ENCODE measurements around the gene MAPK10. TPM values are rescaled to one million over a fixed set of nuclear protein-coding genes. Genes with fewer than 3 reads are reported as not detected.

The MAPK10 gene
- total RNA-seq, 2 experiments from 2014 or later = 0.28 to 0.36 TPM

DNA sequence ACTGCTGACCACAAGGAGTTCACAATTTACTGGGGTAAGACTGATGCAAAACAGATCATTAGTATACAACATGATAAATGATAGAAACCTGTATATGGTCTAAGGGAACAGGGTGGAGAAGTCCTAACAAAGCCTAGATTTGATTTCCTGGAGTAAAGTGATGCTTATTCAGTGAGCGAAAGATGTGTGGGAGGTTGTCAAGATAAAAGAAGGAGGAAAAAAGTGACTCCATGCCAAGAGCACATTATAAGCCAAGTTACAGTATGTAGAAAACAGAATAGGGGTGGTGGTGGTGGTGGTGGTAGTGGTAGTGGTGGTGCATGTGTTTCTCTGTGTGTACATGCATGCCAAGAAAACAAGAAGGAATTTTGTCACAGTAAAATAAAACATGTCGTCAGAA, 325.2 kb downstream of the MAPK10 start:
- ATAC-seq (ENCODE audit: poor library complexity) (no peak), DNase-seq (no peak)
- Mint-ChIP-seq H3K27me3 (no peaks in the 10 kb centered on the region), H3K4me3 (no peak overlapping the region), H3K27ac (no peak overlapping the region), H3K4me1 (ENCODE audit: low read depth) (no peaks in the 10 kb centered on the region), H3K36me3 (ENCODE audit: low read depth) (no peaks in the 10 kb centered on the region), H3K9me3 (no peaks in the 10 kb centered on the region)
- no peaks in the 10 kb centered on the region for H3K9me3 ChIP-seq (ENCODE audit: control insufficient read depth in 1 of 2, insufficient read depth in 1 of 2, low read length in 2 of 2)
- intact Hi-C loops (cut with DNase I, micrococcal nuclease) = no loop called here
- H3K27ac ChIP-seq (ENCODE audit: low read depth in 1 of 2, low read length in 2 of 2) = no peak overlapping the region
- ChIA-PET POLR2A (no interaction called here), CTCF (no interaction called here)
- H3K27me3 ChIP-seq (ENCODE audit: control insufficient read depth in 1 of 2, insufficient read depth in 2 of 2, low read length in 2 of 2) = no peaks in the 10 kb centered on the region
- H3K36me3 ChIP-seq (ENCODE audit: insufficient read depth, low read length) = no peaks in the 10 kb centered on the region
- TF ChIP-seq CTCF (IDR thresholded peaks at IDR 0.05) = no peak
- no peaks in the 10 kb centered on the region for H3K4me1 ChIP-seq (ENCODE audit: insufficient read depth, low read length)
- no peak overlapping the region for H3K4me3 ChIP-seq (ENCODE audit: low read length)

GRCh38 chr4:86033171-86033570, 326.7 kb downstream of the MAPK10 start:
- ChIA-PET CTCF (no interaction called here), POLR2A (no interaction called here)
- Mint-ChIP-seq H3K4me1 (ENCODE audit: low read depth) (no peaks in the 10 kb centered on the region), H3K27ac (no peak overlapping the region), H3K9me3 (no peaks in the 10 kb centered on the region), H3K27me3 (no peaks in the 10 kb centered on the region), H3K36me3 (ENCODE audit: low read depth) (no peaks in the 10 kb centered on the region), H3K4me3 (no peak overlapping the region)
- no peak for DNase-seq
- no peaks in the 10 kb centered on the region for H3K36me3 ChIP-seq (ENCODE audit: insufficient read depth, low read length)
- intact Hi-C loops (cut with DNase I, micrococcal nuclease) = no loop called here
- ATAC-seq (ENCODE audit: poor library complexity) = no peak
- no peak overlapping the region for H3K4me3 ChIP-seq (ENCODE audit: low read length)
- no peaks in the 10 kb centered on the region for H3K27me3 ChIP-seq (ENCODE audit: control insufficient read depth in 1 of 2, insufficient read depth in 2 of 2, low read length in 2 of 2)
- no peaks in the 10 kb centered on the region for H3K9me3 ChIP-seq (ENCODE audit: control insufficient read depth in 1 of 2, insufficient read depth in 1 of 2, low read length in 2 of 2)
- H3K4me1 ChIP-seq (ENCODE audit: insufficient read depth, low read length) = no peaks in the 10 kb centered on the region
- no peak for TF ChIP-seq CTCF (IDR thresholded peaks at IDR 0.05)
- no peak overlapping the region for H3K27ac ChIP-seq (ENCODE audit: low read depth in 1 of 2, low read length in 2 of 2)

DNA sequence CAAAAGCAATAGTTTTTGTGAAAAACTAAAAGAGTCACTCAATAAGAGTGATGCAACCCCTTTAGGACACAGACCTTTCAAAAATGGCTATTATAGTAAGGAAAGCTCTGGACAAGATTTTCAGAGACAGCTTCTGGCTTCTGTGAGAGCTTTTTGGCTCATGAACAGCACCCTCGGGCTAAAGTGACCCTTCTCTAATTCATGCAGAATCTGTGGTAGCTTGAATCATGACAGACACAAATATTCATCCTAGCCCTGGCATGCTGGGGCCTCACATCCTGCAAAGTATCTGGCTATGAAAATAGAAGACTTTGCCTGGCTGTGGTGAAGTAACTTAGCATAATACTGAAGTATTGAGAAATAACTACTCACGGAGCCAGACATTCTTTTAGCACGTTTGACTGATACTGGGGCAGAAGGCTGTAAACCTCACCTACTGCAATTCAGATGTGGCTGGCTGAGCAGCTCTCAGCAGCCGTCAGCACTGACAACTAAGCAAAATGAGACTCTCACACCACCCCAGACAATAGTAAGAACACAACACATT, 327.3 kb downstream of the MAPK10 start:
- Histone ChIP-seq H3K27ac (ENCODE audit: low read depth in 1 of 2, low read length in 2 of 2) (no peak overlapping the region), H3K36me3 (ENCODE audit: insufficient read depth, low read length) (no peaks in the 10 kb centered on the region), H3K4me1 (ENCODE audit: insufficient read depth, low read length) (no peaks in the 10 kb centered on the region), H3K27me3 (ENCODE audit: control insufficient read depth in 1 of 2, insufficient read depth in 2 of 2, low read length in 2 of 2) (no peaks in the 10 kb centered on the region), H3K9me3 (ENCODE audit: control insufficient read depth in 1 of 2, insufficient read depth in 1 of 2, low read length in 2 of 2) (no peaks in the 10 kb centered on the region), H3K4me3 (ENCODE audit: low read length) (no peak overlapping the region)
- no peak overlapping the region for H3K4me3 Mint-ChIP-seq
- TF ChIP-seq CTCF (IDR thresholded peaks at IDR 0.05) = no peak
- no peaks in the 10 kb centered on the region for H3K4me1 Mint-ChIP-seq (ENCODE audit: low read depth)
- no peak for ATAC-seq (ENCODE audit: poor library complexity)
- no peak overlapping the region for H3K27ac Mint-ChIP-seq
- H3K27me3 Mint-ChIP-seq = no peaks in the 10 kb centered on the region
- CTCF ChIA-PET = no interaction called here
- intact Hi-C loops (cut with DNase I, micrococcal nuclease) = no loop called here
- POLR2A ChIA-PET = no interaction called here
- no peak for DNase-seq
- no peaks in the 10 kb centered on the region for H3K9me3 Mint-ChIP-seq
- H3K36me3 Mint-ChIP-seq (ENCODE audit: low read depth) = no peaks in the 10 kb centered on the region
